ENCODE data around the gene B4GALNT2. TPM values are rescaled to one million over a fixed set of nuclear protein-coding genes. Genes with fewer than 3 reads are reported as not detected.

Gene B4GALNT2
- polyA plus RNA-seq, 1 donor from 2014 or later = not detected

- no peak overlapping the region for H3K27ac ChIP-seq (ENCODE audit: low read length)
- H3K9me2 ChIP-seq (ENCODE audit: insufficient read depth, low read length) = no peaks in the 10 kb centered on the region
- H3K4me3 ChIP-seq (ENCODE audit: low read length) = no peak overlapping the region
- no peak overlapping the region for H2AFZ ChIP-seq (ENCODE audit: low read depth, low read length)
- H3F3A ChIP-seq (ENCODE audit: insufficient read depth, low read length, poor library complexity, severe bottlenecking) = no peaks in the 10 kb centered on the region
- TF ChIP-seq MXI1 (conservative IDR thresholded peaks at IDR 0.05; ENCODE audit: poor library complexity, severe bottlenecking) = no peak
- TF ChIP-seq SMC3 (conservative IDR thresholded peaks at IDR 0.05; ENCODE audit: poor library complexity) = no peak
- no peak for TF ChIP-seq REST (IDR thresholded peaks at IDR 0.05; ENCODE audit: borderline replicate concordance)
- no peak for TF ChIP-seq POLR2AphosphoS5 (IDR thresholded peaks at IDR 0.05)
- TF ChIP-seq CTCF (IDR thresholded peaks at IDR 0.05; ENCODE audit: poor library complexity, severe bottlenecking) = no peak
- no peak for TF ChIP-seq RAD21 (conservative IDR thresholded peaks at IDR 0.05)
- no peak for TF ChIP-seq TAF1 (IDR thresholded peaks at IDR 0.05; ENCODE audit: low read depth)
- no peak for TF ChIP-seq EZH2 (IDR thresholded peaks at IDR 0.05; ENCODE audit: borderline replicate concordance, insufficient read depth, low read length, poor library complexity, severe bottlenecking)
- no peak for TF ChIP-seq EP300 (conservative IDR thresholded peaks at IDR 0.05; ENCODE audit: poor library complexity, severe bottlenecking)
- no peaks in the 10 kb centered on the region for H3K27me3 ChIP-seq (ENCODE audit: insufficient read depth, low read depth, low read length)
- no peaks in the 10 kb centered on the region for H3K9me3 ChIP-seq (ENCODE audit: low read length)
- H3K36me3 ChIP-seq (ENCODE audit: insufficient read depth, low read length) = no peaks in the 10 kb centered on the region
- H3K4me2 ChIP-seq (ENCODE audit: low read length) = no peak overlapping the region
- no peak overlapping the region for H3K9ac ChIP-seq (ENCODE audit: low read length)
- H4K20me1 ChIP-seq (ENCODE audit: insufficient read depth) = no peaks in the 10 kb centered on the region
- H3K79me2 ChIP-seq (replicated peaks; ENCODE audit: insufficient read depth, low read length) = no peaks in the 10 kb centered on the region
Observed at GRCh38 chr17:49151996-49152395, 19.4 kb downstream of the B4GALNT2 start.

GRCh38 chr17:49156256-49156655 lies 23.7 kb downstream of the B4GALNT2 start:
- H3K9ac ChIP-seq (ENCODE audit: low read length) = no peak overlapping the region
- no peaks in the 10 kb centered on the region for H3F3A ChIP-seq (ENCODE audit: insufficient read depth, low read length, poor library complexity, severe bottlenecking)
- H3K79me2 ChIP-seq (replicated peaks; ENCODE audit: insufficient read depth, low read length) = no peaks in the 10 kb centered on the region
- H3K4me2 ChIP-seq (ENCODE audit: low read length) = no peak overlapping the region
- H3K4me3 ChIP-seq (ENCODE audit: low read length) = no peak overlapping the region
- no peaks in the 10 kb centered on the region for H3K36me3 ChIP-seq (ENCODE audit: insufficient read depth, low read length)
- no peak overlapping the region for H3K27ac ChIP-seq (ENCODE audit: low read length)
- H3K9me2 ChIP-seq (ENCODE audit: insufficient read depth, low read length) = no peaks in the 10 kb centered on the region
- TF ChIP-seq REST (IDR thresholded peaks at IDR 0.05; ENCODE audit: borderline replicate concordance) = no peak
- TF ChIP-seq SMC3 (conservative IDR thresholded peaks at IDR 0.05; ENCODE audit: poor library complexity) = no peak
- TF ChIP-seq POLR2AphosphoS5 (IDR thresholded peaks at IDR 0.05) = no peak
- TF ChIP-seq CTCF (IDR thresholded peaks at IDR 0.05; ENCODE audit: poor library complexity, severe bottlenecking) = no peak
- no peak for TF ChIP-seq TAF1 (IDR thresholded peaks at IDR 0.05; ENCODE audit: low read depth)
- TF ChIP-seq EP300 (conservative IDR thresholded peaks at IDR 0.05; ENCODE audit: poor library complexity, severe bottlenecking) = no peak
- H3K27me3 ChIP-seq (ENCODE audit: insufficient read depth, low read depth, low read length) = no peaks in the 10 kb centered on the region
- H3K9me3 ChIP-seq (ENCODE audit: low read length) = no peaks in the 10 kb centered on the region
- H4K20me1 ChIP-seq (ENCODE audit: insufficient read depth) = no peaks in the 10 kb centered on the region
- H2AFZ ChIP-seq (ENCODE audit: low read depth, low read length) = no peak overlapping the region
